ENCODE results near the gene KRTAP22-2. TPM values are rescaled to one million over a fixed set of nuclear protein-coding genes. Genes with fewer than 3 reads are reported as not detected.

KRTAP22-2 gene
- total RNA-seq, 1 experiment from 2014 or later: not detected

- Histone ChIP-seq H3K23ac (ENCODE audit: insufficient read length, low read depth, low read length) (no peak overlapping the region), H3K14ac (ENCODE audit: insufficient read depth, low read length) (no peak overlapping the region), H2AK5ac (ENCODE audit: insufficient read length, low read length) (no peak overlapping the region), H2BK12ac (ENCODE audit: insufficient read length, low read depth, low read length) (no peak overlapping the region), H3K27ac (ENCODE audit: insufficient read length, low read depth, low read length) (no peak overlapping the region), H2BK20ac (ENCODE audit: low read depth, low read length, poor library complexity, severe bottlenecking) (no peak overlapping the region), H3K4ac (ENCODE audit: low read depth, low read length) (no peak overlapping the region), H3K9ac (ENCODE audit: extremely low read depth, insufficient read length, low read length) (no peak overlapping the region), H4K91ac (ENCODE audit: insufficient read length, low read depth, low read length) (no peak overlapping the region), H3K56ac (ENCODE audit: insufficient read length, low read depth, low read length) (no peak overlapping the region), H4K8ac (replicated peaks; ENCODE audit: insufficient read length, low read depth, low read length) (no peak overlapping the region), H3T11ph (ENCODE audit: low read length) (no peak overlapping the region), H3K4me2 (ENCODE audit: insufficient read depth, insufficient read length, low read length) (no peak overlapping the region), H3K9me3 (ENCODE audit: control insufficient read depth, low read depth, low read length) (no peaks in the 10 kb centered on the region), H3K79me2 (ENCODE audit: insufficient read depth, low read length) (no peaks in the 10 kb centered on the region), H2BK5ac (ENCODE audit: insufficient read length, low read length) (no peak overlapping the region), H2AFZ (ENCODE audit: low read length) (no peak overlapping the region), H4K5ac (ENCODE audit: insufficient read length, low read depth, low read length) (no peak overlapping the region), H2BK120ac (ENCODE audit: low read depth, low read length, poor library complexity, severe bottlenecking) (no peak overlapping the region), H3K23me2 (ENCODE audit: insufficient read length, low read depth, low read length, poor library complexity, severe bottlenecking) (no peaks in the 10 kb centered on the region), H3K4me1 (ENCODE audit: insufficient read depth, low read length) (no peaks in the 10 kb centered on the region), H3K18ac (ENCODE audit: insufficient read length, low read depth, low read length) (no peak overlapping the region), H3K79me1 (ENCODE audit: insufficient read depth, low read depth, low read length, poor library complexity, severe bottlenecking) (no peaks in the 10 kb centered on the region), H4K20me1 (ENCODE audit: control insufficient read depth, insufficient read depth, insufficient read length) (no peaks in the 10 kb centered on the region), H3K27me3 (ENCODE audit: insufficient read depth, low read length) (no peaks in the 10 kb centered on the region), H2BK15ac (ENCODE audit: low read depth, low read length) (no peak overlapping the region)
- Mint-ChIP-seq H3K36me3 (ENCODE audit: insufficient read depth in 1 of 3, low read depth in 3 of 3) (peaks cover 0 to 5% (median 0%) of the 10 kb centered on the region in 3 experiments; a peak in 2 of 7 replicates), H3K4me1 (no peaks in the 10 kb centered on the region), H3K27me3 (ENCODE audit: low read depth) (no peaks in the 10 kb centered on the region), H3K27ac (no peak overlapping the region), H3K9me3 (peaks cover 0 to 5% of the 10 kb centered on the region in 2 experiments; a peak in 2 of 5 replicates), H3K4me3 (no peak overlapping the region)
- TF ChIP-seq, protein P1, sequence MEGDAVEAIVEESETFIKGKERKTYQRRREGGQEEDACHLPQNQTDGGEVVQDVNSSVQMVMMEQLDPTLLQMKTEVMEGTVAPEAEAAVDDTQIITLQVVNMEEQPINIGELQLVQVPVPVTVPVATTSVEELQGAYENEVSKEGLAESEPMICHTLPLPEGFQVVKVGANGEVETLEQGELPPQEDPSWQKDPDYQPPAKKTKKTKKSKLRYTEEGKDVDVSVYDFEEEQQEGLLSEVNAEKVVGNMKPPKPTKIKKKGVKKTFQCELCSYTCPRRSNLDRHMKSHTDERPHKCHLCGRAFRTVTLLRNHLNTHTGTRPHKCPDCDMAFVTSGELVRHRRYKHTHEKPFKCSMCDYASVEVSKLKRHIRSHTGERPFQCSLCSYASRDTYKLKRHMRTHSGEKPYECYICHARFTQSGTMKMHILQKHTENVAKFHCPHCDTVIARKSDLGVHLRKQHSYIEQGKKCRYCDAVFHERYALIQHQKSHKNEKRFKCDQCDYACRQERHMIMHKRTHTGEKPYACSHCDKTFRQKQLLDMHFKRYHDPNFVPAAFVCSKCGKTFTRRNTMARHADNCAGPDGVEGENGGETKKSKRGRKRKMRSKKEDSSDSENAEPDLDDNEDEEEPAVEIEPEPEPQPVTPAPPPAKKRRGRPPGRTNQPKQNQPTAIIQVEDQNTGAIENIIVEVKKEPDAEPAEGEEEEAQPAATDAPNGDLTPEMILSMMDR (conservative IDR thresholded peaks at IDR 0.05): no peak
- DNase-seq: no peak
These were observed 22.6 kb downstream of the KRTAP22-2 start for GRCh38 chr21:30567617-30568016.

Measured in H9 (cell line).